ENCODE measurements around the gene NLGN1. TPM values are rescaled to one million over a fixed set of nuclear protein-coding genes. Genes with fewer than 3 reads are reported as not detected.

Gene NLGN1
- total and polyA plus RNA-seq, 7 experiments from 2014 or later, result not detected

DNA sequence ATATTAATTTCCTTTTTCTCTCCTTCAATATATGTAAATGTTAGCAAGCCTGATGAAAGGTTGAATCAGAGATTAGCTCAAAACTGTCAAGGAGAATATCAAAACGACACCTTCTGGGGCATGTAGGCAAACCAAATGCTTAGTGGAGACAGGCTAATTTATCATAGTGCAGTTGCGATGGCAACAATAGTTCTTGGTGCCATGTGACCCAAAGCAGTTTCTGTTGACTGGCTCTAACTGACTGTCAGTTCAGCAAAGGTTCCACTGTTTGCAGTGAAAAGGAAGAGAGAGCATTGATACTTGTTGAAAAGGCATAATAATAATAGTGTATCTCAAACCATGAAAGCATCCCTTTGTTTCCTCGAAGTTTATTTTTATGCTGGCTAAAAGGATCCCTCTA lies 513.9 kb downstream of the NLGN1 start:
- H3K4me3 Mint-ChIP-seq, result no peak overlapping the region
- intact Hi-C loops (cut with micrococcal nuclease), result no loop called here
- Histone ChIP-seq H3K27ac (ENCODE audit: low read depth, low read length) (no peak overlapping the region), H3K36me3 (ENCODE audit: control insufficient read depth in 2 of 3, insufficient read depth in 3 of 3, low read length in 3 of 3) (no peaks in the 10 kb centered on the region), H3K4me3 (ENCODE audit: low read length) (no peak overlapping the region), H3K4me1 (ENCODE audit: control insufficient read depth in 2 of 2, insufficient read depth in 2 of 2, low read length in 2 of 2) (no peaks in the 10 kb centered on the region), H3K9me3 (ENCODE audit: control insufficient read depth in 2 of 3, low read length in 3 of 3) (no peaks in the 10 kb centered on the region), H3K27me3 (ENCODE audit: control insufficient read depth in 2 of 2, insufficient read depth in 2 of 2, low read length in 2 of 2) (no peaks in the 10 kb centered on the region)
- H3K36me3 Mint-ChIP-seq, result no peaks in the 10 kb centered on the region
- H3K27me3 Mint-ChIP-seq, result no peaks in the 10 kb centered on the region
- ATAC-seq (no peak), DNase-seq (no peak)
- H3K4me1 Mint-ChIP-seq, result no peaks in the 10 kb centered on the region
- ChIA-PET POLR2A (no interaction called here), CTCF (no interaction called here)
- H3K9me3 Mint-ChIP-seq, result peaks cover 0 to 3% (median 0%) of the 10 kb centered on the region in 11 donors
- no peak overlapping the region for H3K27ac Mint-ChIP-seq

GRCh38 chr3:173912126-173912525 lies 514.6 kb downstream of the NLGN1 start:
- no peaks in the 10 kb centered on the region for H3K4me1 ChIP-seq (ENCODE audit: control insufficient read depth in 2 of 2, insufficient read depth in 2 of 2, low read length in 2 of 2)
- peaks cover 0 to 3% (median 0%) of the 10 kb centered on the region in 11 donors for H3K9me3 Mint-ChIP-seq
- intact Hi-C loops (cut with micrococcal nuclease), result no loop called here
- DNase-seq (no peak), ATAC-seq (no peak)
- CTCF ChIA-PET, result no interaction called here
- no peak overlapping the region for H3K4me3 ChIP-seq (ENCODE audit: low read length)
- POLR2A ChIA-PET, result no interaction called here
- no peaks in the 10 kb centered on the region for H3K9me3 ChIP-seq (ENCODE audit: control insufficient read depth in 2 of 3, low read length in 3 of 3)
- H3K36me3 Mint-ChIP-seq, result no peaks in the 10 kb centered on the region
- no peak overlapping the region for H3K27ac ChIP-seq (ENCODE audit: low read depth, low read length)
- H3K27ac Mint-ChIP-seq, result no peak overlapping the region
- no peaks in the 10 kb centered on the region for H3K4me1 Mint-ChIP-seq
- no peaks in the 10 kb centered on the region for H3K27me3 ChIP-seq (ENCODE audit: control insufficient read depth in 2 of 2, insufficient read depth in 2 of 2, low read length in 2 of 2)
- H3K4me3 Mint-ChIP-seq, result no peak overlapping the region
- no peaks in the 10 kb centered on the region for H3K36me3 ChIP-seq (ENCODE audit: control insufficient read depth in 2 of 3, insufficient read depth in 3 of 3, low read length in 3 of 3)
- H3K27me3 Mint-ChIP-seq, result no peaks in the 10 kb centered on the region

DNA sequence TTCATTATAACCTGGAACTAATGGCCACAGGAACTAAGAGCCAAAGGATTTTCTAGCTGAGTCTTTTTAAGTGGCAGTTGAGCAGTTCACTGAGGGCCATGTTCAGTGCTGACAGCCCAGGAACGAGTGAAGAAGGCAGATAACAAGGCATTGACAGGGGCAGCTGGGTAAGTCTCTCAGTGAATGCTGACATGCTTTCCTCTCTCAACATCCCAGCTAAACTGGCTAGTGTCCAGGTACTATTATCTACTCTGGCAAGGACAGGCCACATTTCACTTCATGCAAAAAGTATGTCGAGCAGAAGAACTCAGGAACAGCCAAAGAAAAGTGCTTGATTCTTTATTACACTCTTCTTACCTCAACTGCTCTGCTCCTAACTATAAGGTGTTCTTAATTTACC lies 515.9 kb downstream of the NLGN1 start:
- H3K4me1 Mint-ChIP-seq, result no peaks in the 10 kb centered on the region
- no peaks in the 10 kb centered on the region for H3K27me3 Mint-ChIP-seq
- Histone ChIP-seq H3K27ac (ENCODE audit: low read depth, low read length) (no peak overlapping the region), H3K27me3 (ENCODE audit: control insufficient read depth in 2 of 2, insufficient read depth in 2 of 2, low read length in 2 of 2) (no peaks in the 10 kb centered on the region), H3K9me3 (ENCODE audit: control insufficient read depth in 2 of 3, low read length in 3 of 3) (no peaks in the 10 kb centered on the region), H3K36me3 (ENCODE audit: control insufficient read depth in 2 of 3, insufficient read depth in 3 of 3, low read length in 3 of 3) (no peaks in the 10 kb centered on the region), H3K4me1 (ENCODE audit: control insufficient read depth in 2 of 2, insufficient read depth in 2 of 2, low read length in 2 of 2) (no peaks in the 10 kb centered on the region), H3K4me3 (ENCODE audit: low read length) (no peak overlapping the region)
- intact Hi-C loops (cut with micrococcal nuclease), result no loop called here
- no peak overlapping the region for H3K27ac Mint-ChIP-seq
- no peak overlapping the region for H3K4me3 Mint-ChIP-seq
- DNase-seq, result no peak
- POLR2A ChIA-PET, result no interaction called here
- ATAC-seq, result no peak
- no peaks in the 10 kb centered on the region for H3K36me3 Mint-ChIP-seq
- H3K9me3 Mint-ChIP-seq, result peaks cover 0 to 5% (median 0%) of the 10 kb centered on the region in 11 donors
- CTCF ChIA-PET, result no interaction called here

GRCh38 chr3:173913974-173914421 lies 516.5 kb downstream of the NLGN1 start:
- H3K27me3 Mint-ChIP-seq, result no peaks in the 10 kb centered on the region
- H3K36me3 Mint-ChIP-seq, result no peaks in the 10 kb centered on the region
- H3K4me1 ChIP-seq (ENCODE audit: control insufficient read depth in 2 of 2, insufficient read depth in 2 of 2, low read length in 2 of 2), result no peaks in the 10 kb centered on the region
- H3K36me3 ChIP-seq (ENCODE audit: control insufficient read depth in 2 of 3, insufficient read depth in 3 of 3, low read length in 3 of 3), result no peaks in the 10 kb centered on the region
- H3K4me3 ChIP-seq (ENCODE audit: low read length), result no peak overlapping the region
- H3K27ac Mint-ChIP-seq, result no peak overlapping the region
- H3K9me3 ChIP-seq (ENCODE audit: control insufficient read depth in 2 of 3, low read length in 3 of 3), result no peaks in the 10 kb centered on the region
- H3K9me3 Mint-ChIP-seq, result peaks cover 0 to 7% (median 0%) of the 10 kb centered on the region in 11 donors
- no peaks in the 10 kb centered on the region for H3K27me3 ChIP-seq (ENCODE audit: control insufficient read depth in 2 of 2, insufficient read depth in 2 of 2, low read length in 2 of 2)
- H3K27ac ChIP-seq (ENCODE audit: low read depth, low read length), result no peak overlapping the region
- no peaks in the 10 kb centered on the region for H3K4me1 Mint-ChIP-seq
- CTCF ChIA-PET, result no interaction called here
- ATAC-seq (no peak), DNase-seq (no peak)
- no peak overlapping the region for H3K4me3 Mint-ChIP-seq
- POLR2A ChIA-PET, result no interaction called here
- intact Hi-C loops (cut with micrococcal nuclease), result no loop called here

GRCh38 chr3:173916799-173917198 lies 519.3 kb downstream of the NLGN1 start:
- Histone ChIP-seq H3K4me3 (ENCODE audit: low read length) (no peak overlapping the region), H3K36me3 (ENCODE audit: control insufficient read depth in 2 of 3, insufficient read depth in 3 of 3, low read length in 3 of 3) (no peaks in the 10 kb centered on the region), H3K9me3 (ENCODE audit: control insufficient read depth in 2 of 3, low read length in 3 of 3) (no peaks in the 10 kb centered on the region), H3K27me3 (ENCODE audit: control insufficient read depth in 2 of 2, insufficient read depth in 2 of 2, low read length in 2 of 2) (no peaks in the 10 kb centered on the region), H3K27ac (ENCODE audit: low read depth, low read length) (no peak overlapping the region), H3K4me1 (ENCODE audit: control insufficient read depth in 2 of 2, insufficient read depth in 2 of 2, low read length in 2 of 2) (no peaks in the 10 kb centered on the region)
- Mint-ChIP-seq H3K9me3 (peaks cover 0 to 6% (median 2%) of the 10 kb centered on the region in 11 donors), H3K4me1 (no peaks in the 10 kb centered on the region), H3K27ac (no peak overlapping the region), H3K27me3 (no peaks in the 10 kb centered on the region), H3K4me3 (no peak overlapping the region), H3K36me3 (no peaks in the 10 kb centered on the region)
- POLR2A ChIA-PET, result no interaction called here
- CTCF ChIA-PET, result interaction anchor here (0.6 kb wide), 1 partner anchor 1732 kb away, joined by 3 read pairs; no protein-coding TSS in a partner anchor
- intact Hi-C loops (cut with micrococcal nuclease), result no loop called here
- DNase-seq (no peak), ATAC-seq (no peak)

DNA sequence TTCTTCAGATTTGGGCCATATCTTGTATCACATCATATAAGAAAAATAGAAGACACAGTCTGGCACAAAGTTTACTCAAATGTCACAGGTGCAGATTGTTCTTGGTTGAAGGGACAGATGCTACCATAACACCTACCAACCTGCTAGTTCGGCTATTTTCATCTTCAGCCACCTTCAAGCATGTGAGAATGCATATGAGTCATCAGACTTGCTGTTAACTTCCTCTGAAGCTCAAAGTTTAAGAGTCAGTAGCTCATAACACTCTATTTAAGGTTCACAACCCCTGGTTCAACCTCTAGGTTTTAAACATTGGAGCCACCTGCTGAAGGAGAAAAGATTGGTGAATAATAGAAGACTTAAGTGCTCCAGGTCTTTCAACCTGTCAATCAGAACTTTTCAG lies 522.8 kb downstream of the NLGN1 start:
- no peaks in the 10 kb centered on the region for H3K4me1 Mint-ChIP-seq
- no peak overlapping the region for H3K27ac Mint-ChIP-seq
- no peak overlapping the region for H3K4me3 ChIP-seq (ENCODE audit: low read length)
- CTCF ChIA-PET, result no interaction called here
- ATAC-seq (no peak), DNase-seq (no peak)
- POLR2A ChIA-PET, result no interaction called here
- no peaks in the 10 kb centered on the region for H3K36me3 ChIP-seq (ENCODE audit: control insufficient read depth in 2 of 3, insufficient read depth in 3 of 3, low read length in 3 of 3)
- no peaks in the 10 kb centered on the region for H3K27me3 ChIP-seq (ENCODE audit: control insufficient read depth in 2 of 2, insufficient read depth in 2 of 2, low read length in 2 of 2)
- H3K4me1 ChIP-seq (ENCODE audit: control insufficient read depth in 2 of 2, insufficient read depth in 2 of 2, low read length in 2 of 2), result no peaks in the 10 kb centered on the region
- no peak overlapping the region for H3K4me3 Mint-ChIP-seq
- peaks cover 0 to 6% (median 2%) of the 10 kb centered on the region in 11 donors for H3K9me3 Mint-ChIP-seq
- no peaks in the 10 kb centered on the region for H3K9me3 ChIP-seq (ENCODE audit: control insufficient read depth in 2 of 3, low read length in 3 of 3)
- no peaks in the 10 kb centered on the region for H3K27me3 Mint-ChIP-seq
- H3K27ac ChIP-seq (ENCODE audit: low read depth, low read length), result no peak overlapping the region
- intact Hi-C loops (cut with micrococcal nuclease), result no loop called here
- H3K36me3 Mint-ChIP-seq, result no peaks in the 10 kb centered on the region

- intact Hi-C loops (cut with micrococcal nuclease), result no loop called here
Observed at GRCh38 chr3:173921732-173922131, 524.2 kb downstream of the NLGN1 start.

More at GRCh38 chr3:173921732-173922131, 524.2 kb downstream of the NLGN1 start:
- CTCF ChIA-PET, result no interaction called here
- POLR2A ChIA-PET, result no interaction called here
- ATAC-seq (no peak), DNase-seq (no peak)
- H3K27me3 ChIP-seq (ENCODE audit: control insufficient read depth in 2 of 2, insufficient read depth in 2 of 2, low read length in 2 of 2), result no peaks in the 10 kb centered on the region
- no peaks in the 10 kb centered on the region for H3K36me3 ChIP-seq (ENCODE audit: control insufficient read depth in 2 of 3, insufficient read depth in 3 of 3, low read length in 3 of 3)
- Mint-ChIP-seq H3K36me3 (no peaks in the 10 kb centered on the region), H3K27ac (no peak overlapping the region), H3K27me3 (no peaks in the 10 kb centered on the region), H3K9me3 (peaks cover 0 to 6% (median 2%) of the 10 kb centered on the region in 11 donors), H3K4me3 (no peak overlapping the region), H3K4me1 (no peaks in the 10 kb centered on the region)
- H3K4me1 ChIP-seq (ENCODE audit: control insufficient read depth in 2 of 2, insufficient read depth in 2 of 2, low read length in 2 of 2), result no peaks in the 10 kb centered on the region
- no peak overlapping the region for H3K4me3 ChIP-seq (ENCODE audit: low read length)
- no peak overlapping the region for H3K27ac ChIP-seq (ENCODE audit: low read depth, low read length)
- H3K9me3 ChIP-seq (ENCODE audit: control insufficient read depth in 2 of 3, low read length in 3 of 3), result no peaks in the 10 kb centered on the region
